ENCODE data around the gene ATF7.

DNA sequence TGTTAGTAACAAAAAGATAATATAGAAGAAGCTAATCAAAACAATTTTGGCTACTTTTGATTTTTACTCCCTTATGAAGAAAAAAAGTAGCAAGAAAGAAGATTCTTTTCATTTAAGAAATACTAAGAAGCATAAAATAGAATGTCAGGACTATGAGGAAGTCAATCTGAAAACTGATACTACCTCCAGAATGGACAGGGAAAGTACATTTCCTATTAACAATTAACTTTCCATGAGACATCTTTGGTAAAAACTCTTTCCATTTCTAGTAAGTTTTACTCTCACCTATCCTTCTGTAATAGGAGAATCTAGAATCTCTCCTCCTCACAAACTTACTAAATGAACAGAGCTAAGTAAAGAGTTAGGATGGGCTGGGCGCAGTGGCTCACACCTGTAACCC lies 67.6 kb downstream of the ATF7 start:
- TF ChIP-seq, protein P1, sequence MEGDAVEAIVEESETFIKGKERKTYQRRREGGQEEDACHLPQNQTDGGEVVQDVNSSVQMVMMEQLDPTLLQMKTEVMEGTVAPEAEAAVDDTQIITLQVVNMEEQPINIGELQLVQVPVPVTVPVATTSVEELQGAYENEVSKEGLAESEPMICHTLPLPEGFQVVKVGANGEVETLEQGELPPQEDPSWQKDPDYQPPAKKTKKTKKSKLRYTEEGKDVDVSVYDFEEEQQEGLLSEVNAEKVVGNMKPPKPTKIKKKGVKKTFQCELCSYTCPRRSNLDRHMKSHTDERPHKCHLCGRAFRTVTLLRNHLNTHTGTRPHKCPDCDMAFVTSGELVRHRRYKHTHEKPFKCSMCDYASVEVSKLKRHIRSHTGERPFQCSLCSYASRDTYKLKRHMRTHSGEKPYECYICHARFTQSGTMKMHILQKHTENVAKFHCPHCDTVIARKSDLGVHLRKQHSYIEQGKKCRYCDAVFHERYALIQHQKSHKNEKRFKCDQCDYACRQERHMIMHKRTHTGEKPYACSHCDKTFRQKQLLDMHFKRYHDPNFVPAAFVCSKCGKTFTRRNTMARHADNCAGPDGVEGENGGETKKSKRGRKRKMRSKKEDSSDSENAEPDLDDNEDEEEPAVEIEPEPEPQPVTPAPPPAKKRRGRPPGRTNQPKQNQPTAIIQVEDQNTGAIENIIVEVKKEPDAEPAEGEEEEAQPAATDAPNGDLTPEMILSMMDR (IDR thresholded peaks at IDR 0.05) = no peak
- no peak for TF ChIP-seq POLR2A (IDR thresholded peaks at IDR 0.05)

Data from esophagus squamous epithelium (tissue), 4 donors.